ENCODE measurements around the gene PPP1R37.
"Not testable (repeated sequence)": the region's sequence is repeated elsewhere in the genome, so short reads cannot be mapped to it uniquely, and the experiment has no call there.

PPP1R37 gene

GRCh38 chr19:45115809-45116615, 23.0 kb downstream of the PPP1R37 start:
- no peak for DNase-seq (ENCODE audit: low read depth)

GRCh38 chr19:45117167-45117594, 24.2 kb downstream of the PPP1R37 start:
- DNase-seq (ENCODE audit: low read depth) = no peak

DNA sequence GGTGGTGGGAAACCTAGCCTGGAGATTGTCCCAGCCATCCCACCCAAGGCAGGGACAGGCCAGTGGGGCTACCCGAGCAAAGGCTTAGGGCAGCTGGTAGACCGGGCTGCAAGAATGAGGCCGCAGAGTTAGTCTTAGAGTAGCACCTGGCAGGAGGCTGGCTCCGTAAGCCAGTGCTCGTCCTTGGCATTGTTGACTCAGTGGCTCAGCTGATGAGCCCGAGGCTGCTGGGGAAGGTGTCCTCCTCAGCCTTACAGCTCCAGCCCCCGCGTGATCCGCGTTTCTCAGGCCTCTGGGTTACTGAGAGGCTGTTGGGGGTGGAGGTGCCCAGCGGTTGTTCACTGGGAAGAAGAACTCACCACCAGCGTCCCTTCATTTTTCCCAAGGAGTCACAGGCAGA, 24.7 kb downstream of the PPP1R37 start:
- DNase-seq (ENCODE audit: low read depth) = no peak

- DNase-seq (ENCODE audit: low read depth) = no peak
These were observed 25.1 kb downstream of the PPP1R37 start for GRCh38 chr19:45118106-45118505.

- not testable (repeated sequence) for DNase-seq (ENCODE audit: low read depth)
These were observed 25.8 kb downstream of the PPP1R37 start for GRCh38 chr19:45118591-45119355.

DNA sequence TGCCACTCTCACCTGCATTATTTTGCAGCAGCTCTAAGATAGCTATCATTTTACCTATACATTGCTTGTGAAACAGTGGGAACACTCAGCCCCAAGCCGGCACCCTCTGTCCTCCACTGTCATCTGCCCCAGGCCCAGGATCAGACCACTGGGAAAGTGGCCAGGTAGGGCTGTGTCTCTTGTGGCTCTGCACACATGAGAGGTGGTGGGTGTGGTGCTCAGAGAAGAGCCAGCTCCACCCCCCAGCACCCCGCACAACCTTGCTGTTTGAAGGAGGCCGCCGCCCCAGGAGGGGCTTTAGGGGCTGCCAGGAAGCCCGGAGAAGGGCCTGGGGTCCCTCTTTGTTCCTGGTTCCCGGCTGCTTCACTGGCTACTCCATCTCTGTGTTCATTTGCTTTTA, 26.6 kb downstream of the PPP1R37 start:
- DNase-seq (ENCODE audit: low read depth) = no peak

DNA sequence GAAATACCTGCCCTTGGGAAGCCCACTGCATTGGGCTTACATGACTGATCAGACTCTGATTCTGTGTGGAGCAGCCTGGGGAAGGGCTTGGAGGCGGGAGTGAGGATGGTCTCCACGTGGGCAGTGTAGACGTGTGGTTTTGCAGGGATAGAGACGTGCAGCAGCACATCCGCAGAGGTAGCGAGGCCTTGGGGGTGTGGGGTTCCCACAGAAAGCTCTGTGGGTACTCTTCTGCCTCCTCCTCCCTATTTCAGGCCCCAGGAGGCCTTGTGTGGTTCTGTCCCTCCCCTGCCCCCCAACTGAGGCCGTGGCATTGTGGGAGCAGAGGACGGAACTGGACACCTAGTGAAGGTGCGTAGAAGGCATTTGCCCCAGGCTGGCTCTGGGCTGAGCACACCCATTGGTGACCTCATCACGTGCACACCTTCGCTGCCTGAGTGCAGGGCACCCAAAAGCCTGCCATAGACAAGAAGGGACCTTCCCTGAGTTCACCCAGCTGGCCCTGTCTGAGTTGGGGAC, 28.9 kb downstream of the PPP1R37 start:
- no peak for DNase-seq (ENCODE audit: low read depth)

- DNase-seq (ENCODE audit: low read depth) = no peak
These were observed 29.9 kb downstream of the PPP1R37 start for GRCh38 chr19:45122832-45123231.

DNA sequence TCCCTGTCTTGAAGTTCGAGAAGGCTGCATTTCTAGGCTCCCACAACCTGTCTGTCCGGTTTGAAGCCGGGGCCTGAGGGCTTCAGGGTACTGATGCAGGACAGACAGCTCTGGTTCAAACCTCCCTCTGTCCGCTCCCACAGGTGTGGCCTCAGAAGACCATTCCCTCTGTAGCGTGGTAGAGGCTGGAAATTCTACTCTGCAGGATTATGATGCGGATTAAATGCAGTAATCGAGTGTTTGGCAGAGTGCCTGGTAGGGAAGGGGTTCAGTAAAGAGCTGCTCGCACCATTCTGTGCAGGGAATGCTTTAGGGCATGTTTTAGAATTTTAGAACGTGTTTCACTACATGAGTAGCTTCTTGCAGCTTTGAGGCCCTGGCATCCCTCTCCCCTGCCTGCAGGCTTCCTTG, 30.5 kb downstream of the PPP1R37 start:
- DNase-seq (ENCODE audit: low read depth) = no peak

- no peak for DNase-seq (ENCODE audit: low read depth)
These were observed 31.0 kb downstream of the PPP1R37 start for GRCh38 chr19:45124021-45124420.

GRCh38 chr19:45125360-45125759, 32.4 kb downstream of the PPP1R37 start:
- DNase-seq (ENCODE audit: low read depth) = no peak

- DNase-seq (ENCODE audit: low read depth) = peak; percentile 41
These were observed 33.1 kb downstream of the PPP1R37 start for GRCh38 chr19:45125975-45126493.

DNA sequence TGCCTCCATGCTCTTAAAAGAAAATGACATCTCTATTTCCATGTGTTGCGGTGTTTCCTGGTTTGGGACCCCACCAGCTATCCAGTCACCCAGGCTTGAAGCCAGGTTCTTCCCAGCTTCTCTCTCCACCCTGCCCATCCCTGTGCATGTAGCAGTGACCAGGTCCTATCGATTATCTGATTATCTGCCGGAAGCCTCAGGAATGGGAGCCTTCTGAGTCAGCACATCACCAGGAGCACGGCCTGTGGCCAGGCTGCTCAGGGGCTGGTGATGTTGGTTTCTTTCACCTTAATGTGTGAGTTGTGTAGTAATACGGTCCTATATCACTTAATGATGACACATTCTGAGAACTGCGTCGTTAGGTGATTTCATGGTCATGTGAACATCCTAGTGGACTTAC, 33.7 kb downstream of the PPP1R37 start:
- DNase-seq (ENCODE audit: low read depth) = no peak

GRCh38 chr19:45128146-45128545, 35.2 kb downstream of the PPP1R37 start:
- DNase-seq (ENCODE audit: low read depth) = no peak

- DNase-seq (ENCODE audit: low read depth) = no peak
These were observed 35.8 kb downstream of the PPP1R37 start for GRCh38 chr19:45128806-45129205.

DNA sequence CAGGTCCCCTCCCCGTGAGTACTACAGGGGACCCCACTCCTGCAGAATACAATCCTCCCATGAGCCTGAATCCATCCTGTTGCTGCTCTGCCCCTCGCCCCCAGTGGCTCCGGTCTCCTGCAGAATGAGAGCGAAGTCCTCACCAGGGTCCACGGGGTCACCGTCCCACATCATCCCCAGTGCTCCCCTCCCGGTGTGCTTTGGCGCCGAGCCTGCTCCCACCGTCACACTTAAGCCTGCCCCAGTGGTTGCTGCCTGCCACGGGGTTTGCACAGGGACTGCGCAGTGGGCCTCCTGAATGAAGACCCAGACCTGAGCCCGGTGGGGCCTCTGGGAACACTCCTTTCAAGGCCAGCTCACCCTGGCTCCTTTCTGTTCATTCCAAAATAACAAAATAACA, 37.3 kb downstream of the PPP1R37 start:
- DNase-seq (ENCODE audit: low read depth) = no peak

DNA sequence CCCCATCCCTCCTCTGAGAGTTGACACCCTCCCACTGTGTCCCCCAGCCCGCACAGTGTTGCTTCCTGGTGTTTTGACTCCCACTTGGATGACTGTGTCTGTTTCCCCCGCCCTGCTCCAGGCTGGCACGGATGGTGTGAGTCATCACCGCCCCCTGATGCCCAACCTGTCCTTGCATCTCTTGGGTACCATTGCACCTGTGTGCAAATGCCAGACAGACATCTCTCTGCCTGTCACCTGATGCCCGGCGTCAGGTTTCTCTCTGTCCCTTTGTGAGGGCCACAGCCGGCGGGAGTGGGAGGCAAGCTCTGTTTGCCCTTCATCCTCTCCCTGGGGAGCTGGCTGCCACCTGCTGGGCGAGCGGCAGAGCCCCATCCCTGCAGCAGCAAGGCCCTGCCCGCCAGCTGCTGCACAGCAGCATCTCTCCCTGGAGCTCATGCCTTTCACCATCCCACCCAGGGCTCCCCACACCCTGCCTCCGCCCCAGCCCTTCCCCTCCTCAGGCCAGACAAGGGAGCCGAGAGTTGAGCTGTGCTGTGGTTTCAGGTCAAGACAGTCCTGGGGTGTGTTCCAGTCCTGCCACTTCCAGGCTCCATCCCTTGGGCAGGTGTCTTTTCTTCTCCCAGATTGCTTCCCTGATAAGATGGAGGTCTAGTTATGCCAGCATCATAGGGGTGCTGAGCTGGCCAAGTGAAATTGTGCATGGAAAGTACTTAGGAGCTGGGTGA, 38.1 kb downstream of the PPP1R37 start:
- DNase-seq (ENCODE audit: low read depth) = peak; percentile 15

- no peak for DNase-seq (ENCODE audit: low read depth)
These were observed 40.7 kb downstream of the PPP1R37 start for GRCh38 chr19:45133661-45134060.

DNA sequence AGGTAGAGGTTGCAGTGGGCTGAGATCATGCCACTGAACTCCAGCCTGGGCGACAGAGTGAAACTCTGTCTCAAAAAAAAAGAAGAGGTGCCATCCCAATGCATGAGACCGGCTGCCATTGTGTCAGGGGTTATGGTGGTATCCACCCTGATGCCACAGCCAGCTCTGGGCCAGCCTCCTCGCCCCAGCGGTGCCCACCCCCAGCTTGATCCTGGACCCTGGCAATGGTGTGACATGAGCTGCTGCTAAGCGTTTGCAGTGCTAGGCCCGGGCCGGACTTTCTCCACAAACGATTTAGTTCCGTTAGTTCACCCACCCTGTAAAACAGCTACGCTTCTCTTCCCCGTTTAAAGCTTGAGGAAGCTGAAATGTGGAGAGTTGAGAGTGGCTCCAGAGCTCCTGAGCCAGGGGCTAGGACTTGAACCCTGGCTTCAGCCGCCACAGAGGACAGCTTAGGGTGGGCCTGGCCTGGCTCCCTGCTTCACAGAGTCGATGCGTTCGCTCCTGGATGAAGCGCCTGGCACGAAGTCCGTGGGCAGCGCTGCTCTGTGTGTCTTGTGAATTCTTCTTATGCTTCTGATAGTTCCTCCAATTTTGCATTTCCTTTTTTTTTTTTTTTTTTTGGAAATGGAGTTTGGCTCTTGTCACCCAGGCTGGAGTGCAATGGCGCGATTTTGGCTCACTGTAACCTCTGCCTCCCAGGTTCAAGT, 42.4 kb downstream of the PPP1R37 start:
- no peak for DNase-seq (ENCODE audit: low read depth)

DNA sequence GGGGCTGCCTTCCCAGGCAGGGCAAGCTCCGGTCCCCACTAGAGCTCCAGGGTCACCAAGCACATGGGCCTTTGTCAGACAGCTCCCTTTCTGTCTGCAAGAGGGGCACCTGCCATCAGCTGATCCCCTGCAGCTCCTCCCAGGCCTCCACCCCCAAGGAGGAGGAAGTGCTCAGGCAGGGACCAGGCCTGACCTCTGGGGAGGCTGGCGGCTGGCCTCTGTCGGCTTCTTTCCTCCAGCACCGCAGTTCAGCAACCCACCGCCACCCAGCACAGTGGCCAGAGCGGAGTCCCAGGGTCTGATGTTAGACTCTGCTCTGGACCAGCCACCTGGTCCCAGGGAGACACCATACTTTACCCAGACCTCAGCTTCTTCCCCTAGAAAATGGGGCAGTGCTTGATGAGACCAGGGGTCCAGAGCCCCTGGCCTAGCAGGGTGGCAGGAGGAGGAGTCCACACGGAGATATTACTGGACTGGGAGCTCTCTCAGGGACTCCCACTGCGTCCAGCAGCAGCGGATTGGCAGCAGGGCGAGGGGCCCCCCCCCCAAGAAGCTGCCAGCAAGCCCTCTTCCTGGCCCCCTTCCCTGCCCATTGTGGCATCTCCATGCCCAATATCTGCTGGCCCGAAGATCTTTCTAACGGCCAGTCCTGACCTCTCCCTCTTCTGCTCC, 43.7 kb downstream of the PPP1R37 start:
- no peak for DNase-seq (ENCODE audit: low read depth)

DNA sequence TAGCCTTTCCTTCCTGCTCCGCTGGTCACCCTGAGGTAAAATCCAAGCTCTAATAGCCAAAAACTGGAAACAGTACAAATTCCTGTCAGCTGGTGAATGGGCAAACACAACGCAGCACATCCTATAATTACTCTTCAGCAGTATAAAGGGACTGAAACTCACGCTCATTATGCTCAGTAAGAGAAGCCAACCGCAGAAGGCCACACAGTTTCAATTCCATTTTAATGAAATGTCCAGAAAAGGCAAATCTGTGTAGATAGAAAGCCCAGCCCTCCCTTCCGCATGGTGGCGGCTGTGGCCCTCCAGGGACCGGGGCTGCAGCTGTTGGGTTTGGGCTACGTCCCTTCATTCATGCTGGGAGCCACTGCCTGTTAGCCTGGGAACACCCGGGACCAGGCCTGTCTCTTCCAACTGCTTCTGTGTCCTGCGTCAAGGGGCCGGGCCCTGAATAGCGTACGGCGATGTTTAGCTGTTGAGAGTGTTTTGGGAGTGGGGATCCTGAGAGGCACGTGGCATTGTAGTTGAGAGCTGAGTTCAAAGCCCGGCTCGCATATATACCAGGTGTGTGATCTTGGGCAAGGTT, 44.3 kb downstream of the PPP1R37 start:
- DNase-seq (ENCODE audit: low read depth) = no peak

Measured in iris pigment epithelial cell (primary cell).